Cerebellar nuclear complex (tissue), 1 donor: ENCODE results near the gene TFEB.

Source experiments
- DNase-seq, 2 experiments: peaks; one replicate each; lab custom pipeline; 2025; lab: John Stamatoyannopoulos, UW

Gene TFEB

DNA sequence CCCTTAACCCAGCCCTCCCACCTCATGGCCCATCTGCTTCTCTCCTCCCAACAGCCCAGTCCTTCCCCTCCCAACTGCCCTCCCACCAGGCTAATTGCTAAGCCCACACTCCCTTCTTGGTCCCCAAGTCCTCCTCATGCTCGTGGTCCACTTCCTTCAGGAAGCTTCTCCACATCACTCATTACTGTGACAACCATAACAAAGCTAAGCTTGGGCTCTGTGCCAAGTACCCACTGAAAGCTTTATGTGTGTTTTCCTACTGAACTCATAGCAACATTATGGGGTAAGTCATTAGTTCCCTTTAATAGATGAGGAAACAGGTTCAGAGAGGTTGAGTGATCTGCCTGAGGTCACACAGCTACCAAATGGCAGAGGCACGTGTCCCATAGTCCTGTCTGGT is 28.1 kb upstream of the TFEB start:
- DNase-seq, result no peak

DNA sequence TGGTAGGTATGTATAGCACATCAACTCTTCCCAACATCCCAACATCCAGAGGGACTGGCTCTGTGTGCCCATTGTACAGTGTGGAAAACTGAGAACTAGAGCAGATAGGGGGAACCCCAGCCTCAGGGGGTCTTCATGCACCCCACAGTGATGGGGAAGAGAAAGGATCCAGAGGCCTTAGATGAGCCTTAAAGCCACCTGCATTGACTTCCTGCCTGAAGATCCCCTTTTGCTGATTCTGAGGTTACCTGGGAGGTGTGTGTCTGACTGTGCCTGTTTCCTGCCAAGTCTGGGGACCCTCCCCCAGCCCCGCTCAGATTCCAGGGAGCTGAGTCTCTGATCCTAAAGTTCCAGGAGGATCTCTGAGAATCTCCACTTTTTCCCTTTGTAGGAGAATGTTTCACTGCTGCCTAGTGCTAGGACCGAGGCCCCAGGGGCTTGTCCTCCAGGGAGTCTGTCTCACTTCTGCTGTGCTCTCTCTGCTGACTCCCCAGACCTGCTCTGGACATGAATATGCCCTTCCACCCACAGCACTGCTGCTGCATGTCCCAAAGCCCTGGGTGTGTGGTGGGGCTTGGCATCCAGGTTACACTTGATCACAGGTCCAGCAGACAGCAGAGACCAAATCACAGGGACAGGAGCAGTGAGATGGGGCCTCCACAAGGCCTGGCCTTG is 24.6 kb upstream of the TFEB start:
- no peak for DNase-seq

DNA sequence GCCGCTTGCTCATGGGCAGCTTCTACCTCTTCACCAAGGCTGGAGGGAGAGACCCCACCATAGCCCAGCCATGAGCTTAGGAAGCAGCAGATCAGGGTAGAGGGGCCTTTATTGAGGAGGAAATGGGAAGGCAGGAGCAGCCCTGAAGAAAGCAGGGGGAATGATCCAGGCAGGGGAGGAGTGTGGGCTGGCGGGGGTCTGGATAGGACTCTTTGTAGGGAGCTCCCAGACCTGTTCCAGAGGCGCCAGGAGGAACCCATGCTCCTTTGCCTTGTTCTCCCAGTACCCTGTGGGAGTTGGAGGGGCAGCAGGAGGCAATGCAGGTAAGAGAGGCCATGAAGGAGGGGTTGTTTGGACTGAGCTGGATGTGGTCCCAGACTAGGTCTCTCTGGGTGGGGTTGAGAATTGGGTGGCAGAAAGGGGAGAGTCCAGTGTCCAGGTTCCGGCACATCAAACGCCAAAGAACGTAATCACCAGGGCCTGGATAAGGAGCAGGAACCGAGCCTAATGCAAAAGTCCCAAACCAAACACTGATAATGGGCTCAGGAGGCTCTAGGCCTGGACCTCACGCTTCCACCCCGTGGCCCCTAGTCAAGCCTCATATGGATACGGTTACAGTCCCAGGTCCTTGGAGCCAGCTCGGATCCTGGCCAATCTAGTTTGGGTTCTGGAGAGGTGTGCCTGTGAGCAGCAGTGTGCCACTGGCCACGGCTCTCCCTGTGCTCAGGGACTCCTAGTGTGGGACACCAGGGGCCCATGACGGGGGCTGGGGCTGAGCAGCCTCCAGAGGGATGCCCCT is 23.9 kb upstream of the TFEB start:
- no peak for DNase-seq

DNA sequence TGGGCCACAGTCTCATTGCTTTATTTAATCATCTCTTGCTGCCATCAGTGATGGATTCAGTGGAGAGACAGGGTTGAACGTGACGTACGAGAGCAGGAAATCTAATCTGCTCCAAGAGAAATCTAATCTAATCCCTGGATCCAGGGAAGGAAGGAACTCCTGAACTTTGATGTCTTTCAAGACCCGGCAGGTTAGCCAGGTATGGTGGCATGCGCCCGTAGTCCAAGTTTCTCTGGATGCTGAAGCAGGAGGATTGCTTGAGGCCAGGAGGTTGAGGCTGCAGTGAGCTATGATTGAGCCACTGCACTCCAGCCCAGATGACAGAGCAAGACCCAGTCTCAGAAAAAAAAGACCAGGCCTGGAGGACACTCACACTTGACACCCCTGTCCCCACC is 23.2 kb upstream of the TFEB start:
- DNase-seq, result no peak

DNA sequence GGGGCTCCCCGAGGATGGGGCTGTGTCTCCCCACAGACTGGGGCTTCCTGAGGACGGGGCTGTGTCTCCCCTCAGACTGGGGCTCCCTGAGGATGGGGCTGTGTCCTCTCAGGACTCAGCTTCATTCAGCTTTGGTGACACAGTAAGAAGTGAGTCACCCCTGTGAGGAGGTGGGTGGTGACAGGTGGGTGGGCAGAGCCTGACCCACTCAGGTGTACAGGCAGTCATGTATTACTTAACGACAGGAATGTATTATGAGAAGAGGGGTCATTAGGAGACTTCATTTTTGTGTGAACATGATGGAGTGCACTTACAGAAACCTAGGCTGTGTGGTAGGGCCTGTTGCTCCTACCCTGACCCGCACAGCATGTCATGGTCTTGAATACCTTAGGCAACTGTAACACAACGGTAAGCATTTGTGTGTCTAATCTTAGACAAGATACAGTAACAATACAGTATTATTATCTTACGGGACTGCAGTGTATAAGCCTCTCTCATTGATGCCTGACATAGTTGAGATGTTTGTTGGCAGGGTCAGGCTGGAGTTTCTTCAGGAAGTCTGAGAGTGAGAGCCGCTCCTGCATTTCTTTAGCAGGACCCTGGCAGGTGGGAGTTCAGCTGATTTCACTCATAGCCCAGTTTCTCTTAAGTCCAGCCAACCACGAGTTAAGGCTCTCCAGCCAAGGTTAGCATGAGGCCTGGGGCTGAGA is 22.7 kb upstream of the TFEB start:
- no peak for DNase-seq

DNA sequence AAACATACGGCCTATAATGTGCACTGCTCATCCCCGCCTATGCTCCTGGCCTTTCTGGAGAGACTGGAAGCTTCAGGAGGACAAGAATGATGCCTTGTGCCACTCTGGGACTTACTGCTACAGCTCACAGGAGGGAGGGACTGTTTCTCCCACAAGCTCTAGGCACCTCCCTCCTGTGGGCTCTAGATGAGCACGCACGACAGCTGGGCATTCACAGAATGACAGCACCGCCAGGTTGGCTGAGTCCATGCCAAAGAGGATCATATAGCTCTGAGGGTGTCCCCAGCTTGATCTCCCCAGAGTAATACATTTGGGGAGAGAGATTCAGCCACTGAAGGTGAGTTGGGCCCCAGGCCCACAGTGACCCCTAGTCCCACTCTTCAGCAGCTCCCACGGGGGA is 21.9 kb upstream of the TFEB start:
- no peak for DNase-seq

DNA sequence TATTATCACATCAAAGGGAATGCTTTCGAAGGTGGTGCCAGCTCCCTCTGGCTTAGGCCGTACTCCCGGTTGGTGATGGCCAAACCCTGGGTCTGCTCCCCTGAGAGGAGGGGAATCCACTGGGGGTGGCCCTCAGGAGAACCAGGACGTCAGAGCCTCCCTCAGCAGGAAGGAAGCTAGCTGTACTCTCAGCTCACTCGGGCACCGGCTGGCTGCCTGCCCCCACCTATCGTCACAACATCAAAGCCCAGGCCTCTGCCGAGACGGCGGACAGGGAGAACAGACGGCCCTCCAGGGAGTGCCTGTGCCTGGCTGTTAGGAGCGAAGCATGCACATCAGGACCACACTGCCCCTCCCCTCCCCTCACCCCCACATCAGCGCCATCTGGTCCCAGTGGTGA is 20.9 kb upstream of the TFEB start:
- DNase-seq, result no peak

DNA sequence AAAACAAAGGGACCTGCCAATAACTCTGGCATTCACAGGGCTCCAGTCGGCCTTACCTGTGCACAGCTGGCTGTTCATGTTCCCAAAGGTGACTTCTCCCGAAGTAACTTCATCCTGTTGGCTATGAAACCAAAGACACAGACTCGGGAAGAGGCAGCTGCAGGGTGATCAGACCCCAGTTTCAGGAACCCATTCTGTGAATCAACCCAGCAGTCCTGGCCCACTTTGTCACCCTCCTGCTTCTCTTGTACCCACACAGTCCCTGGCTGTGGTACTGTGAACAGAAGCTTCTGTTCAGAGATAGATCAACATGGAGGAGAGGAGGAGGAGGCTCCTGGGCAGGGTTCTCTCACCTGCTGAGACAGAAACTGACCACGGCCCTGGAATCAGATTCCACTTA is 20.5 kb upstream of the TFEB start:
- DNase-seq, result no peak

DNA sequence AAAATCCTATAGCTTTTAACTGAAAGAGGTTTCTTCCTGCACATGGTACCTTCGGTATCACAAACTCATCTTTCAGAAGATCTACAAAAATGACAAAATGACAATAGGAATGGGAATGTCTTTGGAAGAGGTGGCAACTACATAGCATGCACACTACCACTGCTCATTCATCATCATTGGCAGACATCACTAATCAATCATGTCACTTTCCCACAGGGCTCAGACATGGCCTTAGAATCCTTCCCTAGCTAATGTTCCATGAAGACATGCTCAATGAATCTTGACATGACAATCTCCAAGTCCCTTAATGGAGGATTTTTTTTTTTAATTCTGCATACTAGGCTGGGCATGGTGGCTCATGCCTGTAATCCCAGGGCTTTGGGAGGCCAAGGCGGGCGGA is 15.0 kb upstream of the TFEB start:
- no peak for DNase-seq

DNA sequence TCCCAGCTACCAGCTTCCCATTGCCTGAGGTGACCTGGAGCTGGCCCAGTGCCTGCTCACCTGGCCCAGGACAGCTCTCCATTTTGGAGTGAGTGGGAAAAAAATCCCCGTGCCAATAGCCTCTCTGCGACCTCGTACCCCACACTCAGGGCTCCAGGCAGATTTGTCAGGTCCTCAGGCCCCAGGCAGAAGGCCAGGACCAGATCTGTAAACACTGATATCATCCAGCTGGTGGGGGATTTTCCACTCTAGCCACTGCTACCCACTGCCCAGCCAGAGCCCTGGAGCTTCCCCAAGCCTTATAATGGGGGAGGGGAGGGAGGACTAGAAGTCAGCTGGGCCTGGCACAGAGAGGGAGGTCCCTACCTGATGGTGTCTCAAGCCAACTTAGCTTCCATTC is 13.1 kb upstream of the TFEB start:
- no peak for DNase-seq

DNA sequence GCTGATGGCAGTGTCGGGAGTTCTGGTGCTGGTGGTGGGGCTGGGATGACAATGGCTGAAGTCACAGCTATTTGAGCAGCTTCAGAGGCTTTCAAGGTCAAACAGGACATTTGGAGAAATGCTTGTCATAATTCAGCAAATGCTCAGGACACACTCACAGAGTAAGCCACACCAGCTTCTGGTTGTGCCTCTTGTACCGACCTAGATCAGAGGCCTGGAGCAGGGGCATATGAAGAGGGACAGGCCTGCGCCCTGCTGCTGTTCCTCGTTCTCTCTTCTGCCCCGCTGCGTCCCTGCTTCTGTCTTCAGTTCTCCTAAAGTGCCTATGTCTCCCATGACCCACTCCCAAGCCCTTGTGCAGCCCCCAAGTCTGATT is 12.7 kb upstream of the TFEB start:
- no peak for DNase-seq

DNA sequence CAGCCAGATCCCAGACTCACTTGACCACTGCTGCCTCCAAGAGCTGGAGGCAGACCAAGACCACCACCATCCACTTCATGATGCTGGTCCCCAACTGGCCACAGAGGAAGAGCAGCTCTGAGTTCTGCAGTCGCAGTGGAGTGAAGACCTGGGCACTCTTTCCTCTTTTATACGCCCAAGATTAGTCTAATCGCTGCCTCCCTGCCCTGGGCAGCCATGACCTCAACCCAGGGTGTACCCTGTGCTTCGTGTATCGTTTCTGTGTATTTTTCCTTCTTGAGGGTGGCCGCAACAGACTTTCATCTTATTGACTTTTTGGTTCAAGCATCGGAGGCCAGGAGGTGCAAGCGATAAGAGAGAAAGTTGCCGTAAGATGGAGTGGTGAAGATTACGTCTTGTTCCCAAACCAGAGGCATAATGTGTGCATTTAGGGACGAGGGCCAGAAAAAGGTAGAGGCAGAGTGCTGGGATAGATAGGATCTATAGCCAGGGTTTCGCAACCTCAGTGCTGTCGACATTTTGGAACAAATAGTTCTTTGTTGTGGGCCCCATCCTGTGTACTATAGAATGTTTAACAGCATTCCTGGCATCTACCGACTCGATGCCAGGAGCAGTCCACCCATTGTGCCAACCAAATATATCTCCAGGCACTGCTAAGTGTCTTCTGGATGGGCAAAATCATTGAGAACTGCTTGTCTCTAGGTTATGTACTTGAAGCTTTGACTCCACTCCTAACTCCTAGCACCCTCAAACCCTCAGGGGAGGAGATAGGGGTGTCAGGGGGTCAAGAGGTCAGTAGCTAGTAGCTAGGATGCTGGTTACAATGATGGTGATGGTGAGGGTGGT is 12.1 kb upstream of the TFEB start, which contains the start of gene PGC:
PGC (minus strand) TSS at position 142 of the 846 bp plus-strand sequence; CDS start at position 79, 63 bp downstream.
- DNase-seq, result no peak

DNA sequence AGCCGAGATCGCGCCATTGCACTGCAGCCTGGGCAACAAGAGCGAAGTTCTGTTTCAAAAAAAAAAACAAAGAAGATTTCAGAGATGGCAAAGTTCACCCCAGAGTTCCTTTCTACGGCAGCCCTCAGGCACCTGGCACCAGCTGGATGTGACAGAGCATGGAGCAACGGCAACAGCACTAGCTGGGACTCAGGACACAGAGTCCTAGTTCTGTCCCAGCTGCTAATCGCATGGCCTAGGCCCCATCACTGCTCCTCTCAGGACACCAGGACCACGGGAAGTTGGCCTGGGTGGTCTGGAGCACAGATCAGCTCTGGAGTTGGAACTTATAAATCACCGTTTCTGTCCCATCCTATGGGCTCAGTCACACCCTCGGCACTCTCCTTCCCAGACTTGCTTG is 10.7 kb upstream of the TFEB start:
- no peak for DNase-seq

DNA sequence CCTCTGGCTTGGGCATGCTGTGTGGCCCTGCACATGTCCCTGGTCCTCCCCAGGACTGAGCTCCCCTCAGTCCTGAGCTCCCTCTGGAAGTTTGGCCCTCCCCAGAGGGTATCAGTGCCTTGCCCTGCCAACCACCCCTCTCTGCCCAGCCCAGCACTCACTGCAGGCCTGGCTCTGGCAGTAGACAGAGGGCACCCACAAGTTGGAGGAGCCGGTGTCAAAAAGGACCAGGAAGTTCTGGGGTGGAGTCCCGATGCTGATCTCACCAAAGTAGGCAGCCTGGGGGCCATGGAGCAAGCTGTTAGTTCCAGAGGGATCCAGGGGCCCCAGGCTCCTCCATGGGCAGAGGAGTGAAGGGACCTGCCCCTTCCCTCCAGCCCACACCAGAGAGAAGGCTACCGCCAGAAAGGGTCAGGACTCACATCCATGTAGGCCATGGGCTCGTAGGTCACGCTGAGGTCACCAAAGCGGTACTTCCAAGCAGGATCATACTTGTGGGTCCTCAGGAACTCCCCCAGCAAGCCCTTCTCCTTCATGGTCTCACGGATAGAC is 8.9 kb upstream of the TFEB start:
- DNase-seq, result no peak

DNA sequence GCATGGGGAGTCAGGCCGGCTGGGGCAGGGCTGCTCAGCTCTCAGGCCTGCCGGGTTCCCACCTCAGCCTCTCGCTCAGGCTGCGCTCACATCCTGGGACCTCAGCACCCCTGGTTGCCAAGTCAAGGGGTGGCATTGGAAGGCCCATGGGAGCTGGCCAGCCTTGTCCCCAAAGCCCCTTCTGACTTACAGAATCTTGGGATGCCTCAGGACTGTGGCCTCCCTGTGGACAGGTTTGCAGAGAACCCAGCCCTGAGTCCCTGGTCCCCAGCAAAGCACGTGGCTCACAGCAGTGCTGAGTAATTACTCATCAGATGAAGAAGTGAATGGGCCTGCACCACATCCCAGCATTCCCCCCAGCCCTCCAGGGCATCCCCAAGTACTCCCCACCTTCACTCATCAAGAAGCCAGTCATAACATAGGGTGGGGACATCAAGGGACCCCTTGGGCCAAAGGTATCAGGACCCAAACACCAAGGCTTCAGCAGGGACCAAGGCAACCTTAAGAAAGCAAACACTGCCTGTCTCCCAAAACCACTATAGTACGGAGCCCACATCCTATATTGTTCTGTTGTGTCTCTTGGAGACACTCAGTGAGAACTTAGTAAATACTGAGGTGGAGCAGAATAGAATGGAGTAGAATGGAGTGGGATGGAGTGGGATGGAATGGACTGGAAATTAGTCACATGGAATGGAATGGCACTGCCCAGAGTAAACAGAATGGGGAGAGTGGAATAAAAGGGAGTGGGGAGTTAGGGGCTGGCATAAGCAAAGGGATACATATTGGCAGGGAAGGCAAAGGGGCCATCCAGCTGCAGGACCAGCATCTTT is 8.2 kb upstream of the TFEB start:
- DNase-seq, result no peak

DNA sequence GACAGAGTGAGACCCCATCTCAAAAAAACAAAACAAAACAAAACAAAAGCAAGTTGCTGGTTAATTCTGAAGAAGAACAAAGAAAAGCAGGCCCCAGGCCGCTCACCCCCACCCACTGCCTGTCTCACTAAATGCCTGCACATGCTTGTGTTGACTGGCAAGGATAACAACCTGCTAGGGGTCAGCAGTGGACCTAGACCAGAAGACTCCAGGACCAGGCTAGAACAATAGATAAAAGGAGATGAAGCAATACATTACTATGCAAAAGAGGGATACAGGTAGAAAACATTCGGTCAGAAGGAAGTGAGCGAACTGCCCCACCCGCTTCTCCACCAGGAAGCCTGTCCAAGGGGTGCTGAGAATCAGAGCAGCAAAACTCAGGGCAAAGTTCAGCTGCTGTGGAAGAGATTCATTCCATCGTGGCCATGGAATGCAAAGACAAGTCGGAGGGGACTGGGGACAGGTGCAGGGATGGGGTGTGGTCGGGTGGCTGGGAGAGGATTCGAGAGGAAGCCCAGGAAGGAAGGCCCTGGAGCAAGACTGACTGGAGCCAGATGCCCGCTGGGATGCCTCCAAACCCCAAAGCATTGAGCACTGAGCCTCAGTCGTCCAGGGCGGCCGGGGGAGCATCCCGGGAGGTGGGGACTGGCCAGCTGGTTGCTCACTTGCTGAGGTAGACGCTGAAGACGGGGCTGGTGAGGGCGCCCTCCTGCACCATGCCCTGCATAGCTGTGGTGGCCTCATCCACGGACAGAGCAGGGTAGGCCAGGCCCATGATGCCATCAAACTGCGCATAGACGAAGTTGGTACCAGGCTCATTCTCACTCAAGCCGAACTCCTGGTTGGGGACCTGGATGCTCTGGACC is 6.5 kb upstream of the TFEB start:
- no peak for DNase-seq

DNA sequence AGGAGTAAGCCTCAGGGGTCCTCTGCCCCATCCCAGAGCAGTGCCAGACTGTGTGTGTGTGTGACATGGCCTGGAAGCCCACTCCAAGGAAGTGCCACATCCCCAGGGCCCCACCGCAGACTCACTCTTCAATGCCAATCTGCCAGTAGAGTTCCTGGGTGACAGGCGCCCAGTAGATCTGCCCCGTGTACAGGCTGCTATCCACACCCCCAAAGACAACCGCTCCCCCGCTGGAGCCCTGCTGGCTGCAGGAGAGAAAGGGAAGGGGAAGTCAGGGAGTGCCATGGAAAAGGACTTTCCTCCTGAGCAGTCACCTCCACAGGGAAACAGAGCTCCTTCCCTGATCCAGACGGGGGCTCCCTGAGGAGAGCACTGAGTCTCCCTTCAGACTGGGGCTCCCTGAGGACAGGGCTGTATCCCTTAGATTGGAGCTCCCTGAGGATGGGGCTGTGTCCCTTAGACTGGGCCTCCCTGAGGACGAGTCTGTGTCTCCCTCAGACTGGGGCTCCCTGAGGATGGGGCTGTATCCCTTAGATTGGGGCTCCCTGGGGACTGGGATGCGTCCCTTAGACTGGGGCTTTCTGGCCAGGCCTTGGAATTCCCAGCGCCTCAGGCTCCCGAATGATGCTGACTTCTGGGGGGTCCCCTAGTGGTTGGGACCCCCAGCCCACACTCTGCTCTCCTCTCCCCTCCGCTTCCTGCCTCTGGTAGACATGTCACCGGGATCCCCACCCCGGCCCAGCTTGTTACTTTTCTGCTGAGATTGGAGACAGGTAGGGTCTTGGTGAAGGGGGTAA is 5.2 kb upstream of the TFEB start:
- DNase-seq, result no peak

DNA sequence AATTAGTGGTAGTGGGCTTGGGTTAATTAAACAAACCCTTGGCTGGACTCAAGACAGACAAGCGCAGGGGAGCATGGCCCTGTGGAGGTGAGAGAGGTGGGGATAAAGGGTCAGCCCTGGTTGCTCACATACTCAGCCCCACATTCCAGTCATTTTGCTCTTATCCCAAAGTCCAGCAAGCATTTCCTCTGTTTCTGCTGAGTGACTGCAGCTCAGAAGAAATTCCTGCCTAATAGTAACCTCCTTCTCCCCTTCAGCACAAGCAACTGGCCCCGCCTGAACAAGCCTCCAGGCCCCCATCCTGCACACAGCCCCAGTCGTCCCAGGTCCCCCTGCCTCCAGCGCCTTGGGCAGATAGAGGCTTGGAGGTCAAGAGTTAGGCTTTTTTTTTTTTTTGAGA is 3.6 kb upstream of the TFEB start:
- no peak for DNase-seq

DNA sequence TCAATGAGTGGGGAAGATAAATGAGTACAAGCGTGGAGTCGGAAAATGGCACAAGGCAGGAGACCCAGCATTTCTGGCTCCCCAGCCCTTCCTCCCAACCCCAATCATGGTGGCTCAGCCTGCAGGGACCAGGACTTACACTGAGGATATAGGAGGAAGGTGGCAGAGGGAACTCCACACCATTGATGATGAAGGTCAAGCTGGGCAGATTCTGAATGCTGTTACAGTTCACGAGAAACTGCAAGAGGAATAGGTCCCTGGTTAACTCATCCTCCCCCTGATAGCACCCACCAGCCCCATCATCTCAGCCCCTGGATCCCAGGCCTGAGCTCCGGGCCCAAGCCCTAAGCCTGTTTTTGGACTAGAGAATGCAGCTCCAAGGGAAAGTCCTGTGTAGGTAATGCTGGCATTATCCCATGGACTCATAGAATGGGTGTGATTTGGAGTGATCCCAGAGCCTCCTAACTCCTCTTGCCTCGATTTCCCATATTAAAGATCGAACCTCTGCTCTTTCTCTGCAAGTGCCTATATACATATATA is 2.3 kb upstream of the TFEB start:
- no peak for DNase-seq
